ENCODE measurements around the gene CXCR6. TPM values are rescaled to one million over a fixed set of nuclear protein-coding genes. Genes with fewer than 3 reads are reported as not detected.
A peak's percentile ranks its signal among the peaks of the same experiment; 100 is the strongest.

Gene CXCR6
- total RNA-seq, 1 donor from 2014 or later = not detected

GRCh38 chr3:45905755-45906154, 37.5 kb upstream of the CXCR6 start:
- no peak for TF ChIP-seq EZH2 (IDR thresholded peaks at IDR 0.05; ENCODE audit: insufficient read depth, low read length)
- H3K27me3 Mint-ChIP-seq (ENCODE audit: low read depth, unreplicated experiment) = peaks cover 21% of the 10 kb centered on the region
- H3K9ac ChIP-seq (ENCODE audit: low read length) = no peak overlapping the region
- H3K4me1 ChIP-seq (ENCODE audit: insufficient read depth, low read length) = peaks cover 15% of the 10 kb centered on the region
- H3K9me3 ChIP-seq (ENCODE audit: insufficient read depth, low read depth, low read length) = no peaks in the 10 kb centered on the region
- no peak overlapping the region for H3K4me3 Mint-ChIP-seq (ENCODE audit: unreplicated experiment)
- no peak overlapping the region for H3K4me2 ChIP-seq (ENCODE audit: low read length)
- no peaks in the 10 kb centered on the region for H4K20me1 ChIP-seq (ENCODE audit: insufficient read depth, low read length)
- H3K27ac Mint-ChIP-seq (ENCODE audit: unreplicated experiment) = no peak overlapping the region
- H3K9me3 Mint-ChIP-seq (ENCODE audit: unreplicated experiment) = peaks cover 19% of the 10 kb centered on the region
- H3K4me1 Mint-ChIP-seq (ENCODE audit: low read depth, unreplicated experiment) = peaks cover 10% of the 10 kb centered on the region
- H3K27ac ChIP-seq (ENCODE audit: low read depth, low read length) = no peak overlapping the region
- no peaks in the 10 kb centered on the region for H3K36me3 ChIP-seq (ENCODE audit: insufficient read depth, low read length)
- no peak overlapping the region for H3K4me3 ChIP-seq (ENCODE audit: insufficient read depth, low read depth, low read length)
- no peak overlapping the region for H2AFZ ChIP-seq (ENCODE audit: low read depth, low read length)
- H3K79me2 ChIP-seq (ENCODE audit: insufficient read depth, low read length) = no peaks in the 10 kb centered on the region
- DNase-seq (ENCODE audit: low read depth) (no peak), FAIRE-seq (no peak)
- H3K27me3 ChIP-seq (ENCODE audit: insufficient read depth, low read length) = no peaks in the 10 kb centered on the region
- peaks cover 14% of the 10 kb centered on the region for H3K36me3 Mint-ChIP-seq (ENCODE audit: low read depth, unreplicated experiment)

GRCh38 chr3:45906681-45907407, 36.4 kb upstream of the CXCR6 start:
- Mint-ChIP-seq H3K4me3 (ENCODE audit: unreplicated experiment) (no peak overlapping the region), H3K4me1 (ENCODE audit: low read depth, unreplicated experiment) (peaks cover 10% of the 10 kb centered on the region), H3K9me3 (ENCODE audit: unreplicated experiment) (peaks cover 19% of the 10 kb centered on the region), H3K27me3 (ENCODE audit: low read depth, unreplicated experiment) (peaks cover 17% of the 10 kb centered on the region), H3K27ac (ENCODE audit: unreplicated experiment) (peak overlapping the region; percentile 67), H3K36me3 (ENCODE audit: low read depth, unreplicated experiment) (peaks cover 14% of the 10 kb centered on the region)
- H3K4me1 ChIP-seq (ENCODE audit: insufficient read depth, low read length) = peaks cover 15% of the 10 kb centered on the region
- no peak overlapping the region for H3K27ac ChIP-seq (ENCODE audit: low read depth, low read length)
- H3K9ac ChIP-seq (ENCODE audit: low read length) = no peak overlapping the region
- H3K4me3 ChIP-seq (ENCODE audit: insufficient read depth, low read depth, low read length) = no peak overlapping the region
- H3K4me2 ChIP-seq (ENCODE audit: low read length) = peak overlapping the region; percentile 25
- TF ChIP-seq EZH2 (IDR thresholded peaks at IDR 0.05; ENCODE audit: insufficient read depth, low read length) (no peak), CTCF (IDR thresholded peaks at IDR 0.05; ENCODE audit: insufficient read depth, low read depth, low read length) (peak; percentile 47)
- FAIRE-seq (no peak), DNase-seq (ENCODE audit: low read depth) (peak; percentile 78)
- no peaks in the 10 kb centered on the region for H3K9me3 ChIP-seq (ENCODE audit: insufficient read depth, low read depth, low read length)
- H3K36me3 ChIP-seq (ENCODE audit: insufficient read depth, low read length) = no peaks in the 10 kb centered on the region
- no peak overlapping the region for H2AFZ ChIP-seq (ENCODE audit: low read depth, low read length)
- H4K20me1 ChIP-seq (ENCODE audit: insufficient read depth, low read length) = no peaks in the 10 kb centered on the region
- H3K27me3 ChIP-seq (ENCODE audit: insufficient read depth, low read length) = no peaks in the 10 kb centered on the region
- H3K79me2 ChIP-seq (ENCODE audit: insufficient read depth, low read length) = no peaks in the 10 kb centered on the region

GRCh38 chr3:45907769-45908705, 35.2 kb upstream of the CXCR6 start:
- DNase-seq (ENCODE audit: low read depth) (peak; percentile 50), FAIRE-seq (no peak)
- no peak overlapping the region for H3K9ac ChIP-seq (ENCODE audit: low read length)

More at GRCh38 chr3:45907769-45908705, 35.2 kb upstream of the CXCR6 start:
- TF ChIP-seq CTCF (IDR thresholded peaks at IDR 0.05; ENCODE audit: insufficient read depth, low read depth, low read length) (no peak), EZH2 (IDR thresholded peaks at IDR 0.05; ENCODE audit: insufficient read depth, low read length) (no peak)
- no peak overlapping the region for H3K27ac ChIP-seq (ENCODE audit: low read depth, low read length)
- H3K4me1 ChIP-seq (ENCODE audit: insufficient read depth, low read length) = peaks cover 15% of the 10 kb centered on the region
- H4K20me1 ChIP-seq (ENCODE audit: insufficient read depth, low read length) = no peaks in the 10 kb centered on the region
- Mint-ChIP-seq H3K27me3 (ENCODE audit: low read depth, unreplicated experiment) (peaks cover 13% of the 10 kb centered on the region), H3K4me1 (ENCODE audit: low read depth, unreplicated experiment) (peaks cover 10% of the 10 kb centered on the region), H3K9me3 (ENCODE audit: unreplicated experiment) (peaks cover 19% of the 10 kb centered on the region), H3K4me3 (ENCODE audit: unreplicated experiment) (no peak overlapping the region), H3K27ac (ENCODE audit: unreplicated experiment) (no peak overlapping the region), H3K36me3 (ENCODE audit: low read depth, unreplicated experiment) (peaks cover 14% of the 10 kb centered on the region)
- H2AFZ ChIP-seq (ENCODE audit: low read depth, low read length) = no peak overlapping the region
- H3K9me3 ChIP-seq (ENCODE audit: insufficient read depth, low read depth, low read length) = no peaks in the 10 kb centered on the region
- H3K36me3 ChIP-seq (ENCODE audit: insufficient read depth, low read length) = no peaks in the 10 kb centered on the region
- no peak overlapping the region for H3K4me3 ChIP-seq (ENCODE audit: insufficient read depth, low read depth, low read length)
- H3K79me2 ChIP-seq (ENCODE audit: insufficient read depth, low read length) = no peaks in the 10 kb centered on the region
- no peaks in the 10 kb centered on the region for H3K27me3 ChIP-seq (ENCODE audit: insufficient read depth, low read length)
- H3K4me2 ChIP-seq (ENCODE audit: low read length) = peak overlapping the region; percentile 25
